Aorta (tissue), 5 donors: Measurements from ENCODE around the gene ITK. TPM values are rescaled to one million over a fixed set of nuclear protein-coding genes. Genes with fewer than 3 reads are reported as not detected.
"Not testable (repeated sequence)": the region's sequence is repeated elsewhere in the genome, so short reads cannot be mapped to it uniquely, and the experiment has no call there.

Source experiments
- ATAC-seq: fragments of 200-7000 bp; cut with Tn5 transposase; one replicate; pipeline ENCODE4 v1.9.1; 2022; ENCODE audit warnings: moderate library complexity; ENCODE audit not compliant: low FRiP score
- DNase-seq, 2 donors: peaks; one replicate each; pipeline ENCODE4 v3.0.0-alpha.2; 2020
- H3K27ac ChIP-seq, 2 donors: one replicate each; pipeline ENCODE4 v1.5.1; 2013; ENCODE audit warnings: low read length in 2 of 2, mild to moderate bottlenecking in 2 of 2, moderate library complexity in 2 of 2, control low read depth in 1 of 2, inconsistent platforms in 1 of 2, low read depth in 1 of 2
- H3K27me3 ChIP-seq, 2 donors: one replicate each; pipeline ENCODE4 v1.6.1; 2013; ENCODE audit warnings: control low read depth in 1 of 2, low read length in 1 of 2, mild to moderate bottlenecking in 1 of 2, moderate library complexity in 1 of 2; ENCODE audit not compliant: insufficient read depth in 2 of 2, control insufficient read depth in 1 of 2
- H3K36me3 ChIP-seq, 2 donors: one replicate each; pipeline ENCODE4 v1.6.1; 2013; ENCODE audit warnings: control low read depth in 1 of 2, low read length in 1 of 2, mild to moderate bottlenecking in 1 of 2; ENCODE audit not compliant: insufficient read depth in 2 of 2, control insufficient read depth in 1 of 2
- H3K4me1 ChIP-seq, 2 donors: one replicate each; pipeline ENCODE4 v1.6.1; 2013; ENCODE audit warnings: low read length in 2 of 2, control low read depth in 1 of 2, mild to moderate bottlenecking in 1 of 2, moderate library complexity in 1 of 2; ENCODE audit not compliant: insufficient read depth in 2 of 2, control insufficient read depth in 1 of 2
- H3K4me3 ChIP-seq, 2 donors: one replicate each; pipeline ENCODE4 v1.5.1; 2013; ENCODE audit warnings: low read length in 2 of 2, control low read depth in 1 of 2, mild to moderate bottlenecking in 1 of 2
- H3K9me3 ChIP-seq: one replicate; pipeline ENCODE4 v1.6.1; 2013; ENCODE audit warnings: mild to moderate bottlenecking, low read length; ENCODE audit not compliant: control insufficient read depth
- WGBS, 2 donors: extraction: QIAGEN DNeasy Blood & Tissue Kit; methylation state at CpG; one replicate each; pipeline ENCODE4 v1.1.7; 2013; 5-methylcytosine and 5-hydroxymethylcytosine counted together
- intact Hi-C, 2 donors: fragments of 100-400 bp; cut with DNase I; formaldehyde crosslinking; loops; one replicate each; pipeline versions ENCODE4 v1.14.2 to v1.15.0; 2022
- polyA plus RNA-seq, 2 donors: library from polyadenylated mRNA; stranded (reverse); fragments of 200-250 nt; gene quantifications; one replicate each; pipeline ENCODE4 v1.2.3, GENCODE V29; 2013
- total RNA-seq, 2 donors: library from RNA; stranded (reverse); fragmentation: NEBNext Ultra II Directional; extraction: Animal tissue kit (Norgen Biotek cat#: 25700); gene quantifications; one replicate each; pipeline ENCODE4 v1.2.1, GENCODE V29; 2021
- donor health status: healthy with polysubstance abuse.
- donor health status: Bipolar disorder and iron deficiency.
- donor health status: DM: no; HTN: no; CAD: no.
- donor health status: DM: no; HTN: no; CAD: no.
- donor health status: DM: yes; HTN: yes; CAD: no.

Gene ITK
- total and polyA plus RNA-seq, 4 donors = 0.10 to 4.8 (median 1.9) TPM

GRCh38 chr5:157182143-157182757 lies 1.6 kb downstream of the ITK start:
- Histone ChIP-seq H3K36me3 (no peaks in the 10 kb centered on the region), H3K4me3 (no peak overlapping the region), H3K9me3 (peaks cover 6% of the 10 kb centered on the region), H3K27me3 (no peaks in the 10 kb centered on the region), H3K4me1 (no peaks in the 10 kb centered on the region), H3K27ac (no peak overlapping the region)
- intact Hi-C loops = no loop called here
- WGBS, 2 donors = 58 to 66% methylated on average over 3 of the region's 3 CpGs
- DNase-seq (no peak), ATAC-seq (no peak)

GRCh38 chr5:157184117-157184670 lies 3.6 kb downstream of the ITK start:
- Histone ChIP-seq H3K9me3 (peaks cover 7% of the 10 kb centered on the region), H3K27me3 (no peaks in the 10 kb centered on the region), H3K36me3 (no peaks in the 10 kb centered on the region), H3K4me1 (no peaks in the 10 kb centered on the region), H3K4me3 (no peak overlapping the region), H3K27ac (no peak overlapping the region)
- no peak for DNase-seq
- no peak for ATAC-seq
- 78 to 92% methylated on average over 8 of the region's 8 CpGs for WGBS, 2 donors
- intact Hi-C loops = no loop called here

GRCh38 chr5:157185122-157185521 lies 4.5 kb downstream of the ITK start:
- H3K27me3 ChIP-seq, DNase-seq, intact Hi-C loops, H3K4me3 ChIP-seq, H3K27ac ChIP-seq, H3K9me3 ChIP-seq, H3K4me1 ChIP-seq, ATAC-seq, H3K36me3 ChIP-seq: not testable (repeated sequence)
- WGBS, 2 donors = 95 to 96% methylated on average over 6 of the region's 6 CpGs

DNA sequence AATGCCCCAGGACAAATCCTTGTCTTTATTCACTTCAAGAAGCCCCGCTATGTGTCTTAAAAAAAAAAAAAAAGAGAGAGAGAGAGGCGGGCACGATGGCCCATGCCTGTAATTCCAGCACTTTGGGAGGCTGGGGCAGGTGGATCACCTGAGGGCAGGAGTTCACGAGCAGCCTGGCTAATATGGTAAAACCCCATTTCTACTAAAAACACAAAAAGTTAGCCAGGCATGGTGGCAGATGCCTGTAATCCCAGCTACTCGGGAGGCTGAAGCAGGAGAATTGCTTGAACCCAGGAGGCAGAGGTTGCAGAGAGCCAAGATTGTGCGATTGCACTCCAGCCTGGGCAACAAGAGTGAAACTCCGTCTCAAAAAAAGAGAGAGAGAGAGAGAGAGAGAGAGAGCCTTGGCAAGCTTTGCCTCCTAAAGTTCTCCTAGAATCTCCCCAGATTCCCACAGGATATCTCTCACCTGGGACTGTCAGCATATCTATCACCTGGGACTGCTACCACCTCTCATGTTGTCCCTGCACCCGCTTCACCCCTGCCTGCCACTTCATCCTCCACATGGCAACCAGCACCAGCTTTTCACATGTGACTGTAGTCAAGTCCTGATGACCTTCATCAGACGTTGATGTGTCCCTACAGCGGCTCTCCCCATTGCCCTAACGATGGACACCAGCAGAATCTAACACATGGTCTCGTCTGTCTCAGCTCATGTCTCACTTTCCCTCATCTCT lies 5.8 kb downstream of the ITK start:
- DNase-seq = no peak

GRCh38 chr5:157187046-157187754 lies 6.6 kb downstream of the ITK start:
- no peak for DNase-seq
- Histone ChIP-seq H3K27ac (no peak overlapping the region), H3K4me1 (no peaks in the 10 kb centered on the region), H3K4me3 (no peak overlapping the region), H3K9me3 (peaks cover 7% of the 10 kb centered on the region), H3K27me3 (no peaks in the 10 kb centered on the region), H3K36me3 (no peaks in the 10 kb centered on the region)
- WGBS, 2 donors = 70 to 75% methylated on average over 5 of the region's 5 CpGs
- intact Hi-C loops = no loop called here
- ATAC-seq = no peak

More for the DNA sequence above, 5.8 kb downstream of the ITK start:
- Histone ChIP-seq H3K9me3 (peaks cover 7% of the 10 kb centered on the region), H3K4me1 (no peaks in the 10 kb centered on the region), H3K36me3 (no peaks in the 10 kb centered on the region), H3K27ac (no peak overlapping the region), H3K27me3 (no peaks in the 10 kb centered on the region), H3K4me3 (no peak overlapping the region)
- intact Hi-C loops = no loop called here
- ATAC-seq = no peak
- 76 to 88% methylated on average over 11 to 12 of the region's 12 CpGs for whole genome bisulfite sequencing, 2 donors

GRCh38 chr5:157188270-157188669 lies 7.6 kb downstream of the ITK start:
- intact Hi-C loops = no loop called here
- Histone ChIP-seq H3K9me3 (peaks cover 9% of the 10 kb centered on the region), H3K36me3 (no peaks in the 10 kb centered on the region), H3K27ac (no peak overlapping the region), H3K27me3 (no peaks in the 10 kb centered on the region), H3K4me1 (no peaks in the 10 kb centered on the region), H3K4me3 (no peak overlapping the region)
- DNase-seq (no peak), ATAC-seq (no peak)

DNA sequence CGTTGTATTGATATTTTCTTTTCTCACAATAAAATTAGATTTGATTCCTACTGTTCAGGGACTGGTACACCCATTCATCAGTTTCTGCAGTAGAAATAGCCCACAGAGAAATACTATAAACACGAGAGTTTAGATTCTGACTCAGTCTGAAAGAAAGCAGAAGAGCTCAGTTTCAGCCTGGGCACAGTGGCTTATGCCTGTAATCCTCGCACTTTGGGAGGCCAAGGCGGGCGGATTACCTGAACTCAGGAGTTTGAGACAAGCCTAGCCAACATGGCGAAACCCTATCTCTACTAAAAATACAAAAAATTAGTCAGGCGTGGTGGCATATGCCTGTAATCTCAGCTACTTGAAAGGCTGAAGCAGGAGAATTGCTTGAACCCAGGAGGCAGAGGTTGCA lies 8.6 kb downstream of the ITK start:
- DNase-seq (no peak), ATAC-seq (no peak)
- peaks cover 8% of the 10 kb centered on the region for H3K9me3 ChIP-seq
- no peaks in the 10 kb centered on the region for H3K36me3 ChIP-seq
- H3K27me3 ChIP-seq = no peaks in the 10 kb centered on the region
- H3K27ac ChIP-seq = no peak overlapping the region
- 85 to 87% methylated on average over 7 of the region's 7 CpGs for WGBS, 2 donors
- H3K4me3 ChIP-seq = no peak overlapping the region
- intact Hi-C loops = no loop called here
- H3K4me1 ChIP-seq = no peaks in the 10 kb centered on the region

DNA sequence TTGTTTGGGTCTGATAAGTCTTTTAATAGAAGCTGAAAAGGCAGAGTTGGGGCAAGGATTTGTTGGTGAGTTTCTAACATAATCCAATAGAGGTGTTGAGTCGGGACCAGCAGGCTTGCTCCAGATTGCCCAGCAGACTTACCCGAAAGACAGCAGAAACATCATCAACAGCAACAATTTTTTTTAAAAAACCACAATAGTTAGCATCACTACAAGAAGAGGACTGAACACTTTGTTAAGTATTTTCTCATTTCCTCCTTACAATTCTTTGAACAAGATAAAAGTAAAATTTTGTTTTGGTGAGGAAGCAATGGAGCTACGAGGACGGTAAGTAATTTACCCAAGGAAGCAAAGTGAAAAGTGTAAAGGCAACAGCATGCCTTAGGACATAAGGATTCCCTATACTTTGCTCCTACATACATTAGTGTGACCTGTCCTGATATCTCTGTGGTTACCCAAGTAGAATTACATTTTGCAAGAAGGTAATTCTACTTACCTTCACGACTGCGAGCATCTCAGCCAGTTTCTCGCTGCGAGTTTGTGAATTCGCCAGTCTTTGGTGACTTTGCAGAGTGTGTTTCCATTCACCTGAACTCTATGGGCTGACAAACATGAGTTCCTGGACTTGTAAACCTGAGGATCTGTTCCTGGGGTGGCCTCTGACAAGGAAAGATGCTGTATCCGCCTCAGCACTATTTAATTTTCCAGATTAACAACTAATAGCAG lies 13.2 kb downstream of the ITK start:
- Histone ChIP-seq H3K36me3 (no peaks in the 10 kb centered on the region), H3K27me3 (no peaks in the 10 kb centered on the region), H3K27ac (no peak overlapping the region), H3K4me3 (no peak overlapping the region), H3K4me1 (no peaks in the 10 kb centered on the region), H3K9me3 (peaks cover 1% of the 10 kb centered on the region)
- DNase-seq (no peak), ATAC-seq (no peak)
- 91 to 92% methylated on average over 10 of the region's 10 CpGs for WGBS, 2 donors
- intact Hi-C loops = no loop called here
